CD4-positive, alpha-beta T cell treated with Interleukin-4 for 4 hours (primary cell): ENCODE data around the gene ELFN2.

ENCODE experiments used
- DNase-seq: peaks from one replicate; pipeline ENCODE4 v3.0.0-alpha.2; 2020

Gene ELFN2

GRCh38 chr22:37379085-37379484 is 48.2 kb downstream of the ELFN2 start:
- no peak for DNase-seq

DNA sequence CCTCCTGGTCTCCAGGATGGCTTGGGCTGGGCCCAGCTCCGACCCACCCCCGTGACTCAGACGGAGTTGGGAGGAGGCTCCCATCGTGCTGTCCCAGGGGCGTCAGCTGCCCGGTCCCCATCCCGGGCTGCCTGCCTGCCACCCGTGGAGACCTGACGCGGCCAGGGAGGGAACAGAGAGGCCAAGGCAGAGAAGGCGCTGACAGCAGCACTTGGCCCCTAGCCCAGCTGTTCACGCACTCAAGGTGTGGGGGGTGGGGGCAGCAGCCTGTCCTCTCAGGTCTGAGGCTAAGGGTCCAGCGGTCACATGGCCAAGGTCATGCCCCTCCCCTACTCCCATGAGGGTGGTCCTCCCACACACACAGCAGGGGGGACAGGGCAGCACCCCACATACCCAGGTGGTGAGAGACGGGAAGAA is 48.6 kb downstream of the ELFN2 start:
- DNase-seq, result no peak

- no peak for DNase-seq
These were observed 49.4 kb downstream of the ELFN2 start for GRCh38 chr22:37377927-37378326.

GRCh38 chr22:37377138-37377537 is 50.1 kb downstream of the ELFN2 start:
- no peak for DNase-seq

- no peak for DNase-seq
These were observed 50.6 kb downstream of the ELFN2 start for GRCh38 chr22:37376643-37377042.

DNA sequence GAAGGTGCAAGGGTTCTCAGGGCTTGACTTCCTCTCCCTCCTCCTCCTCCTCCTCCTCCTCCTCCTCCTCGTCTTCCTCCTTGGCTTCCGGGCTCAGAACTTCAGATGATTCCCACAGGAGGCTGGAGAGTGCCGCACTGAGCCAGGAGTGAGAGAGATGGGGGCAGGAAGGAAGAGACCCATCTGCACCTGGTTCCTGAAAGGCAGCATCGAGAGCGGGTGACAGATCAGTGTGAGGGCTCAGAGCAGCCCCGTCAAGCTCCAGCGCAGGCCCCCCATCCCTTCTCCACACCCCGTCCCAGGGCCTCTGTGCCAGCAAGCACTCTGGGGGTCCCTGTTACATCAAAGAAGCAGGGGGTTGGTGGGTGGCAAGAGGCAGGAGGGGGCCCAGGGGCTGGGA is 51.5 kb downstream of the ELFN2 start:
- no peak for DNase-seq

GRCh38 chr22:37374571-37374970 is 52.7 kb downstream of the ELFN2 start:
- DNase-seq, result no peak

- DNase-seq, result no peak
These were observed 53.8 kb downstream of the ELFN2 start for GRCh38 chr22:37373451-37373850.

GRCh38 chr22:37371911-37372310 is 55.4 kb downstream of the ELFN2 start:
- no peak for DNase-seq

DNA sequence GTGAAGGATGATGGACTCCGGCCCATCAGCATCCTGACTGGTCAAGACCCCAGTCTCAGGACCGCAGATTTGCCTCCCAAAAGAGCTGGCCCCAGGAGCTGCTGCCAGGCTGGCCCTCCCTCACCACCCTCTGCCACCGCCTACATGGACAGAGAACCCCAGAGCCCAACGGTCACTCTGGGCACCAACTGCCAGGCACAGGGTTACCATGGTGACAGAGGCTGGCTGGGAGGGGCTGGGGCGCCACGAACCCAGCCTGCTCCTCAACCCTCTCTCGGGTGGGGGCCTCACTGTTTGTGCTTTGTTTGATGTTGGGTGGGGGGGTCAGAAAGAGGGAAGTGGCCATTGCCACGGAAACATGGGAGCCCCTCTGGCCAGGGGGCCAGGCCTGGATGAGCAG is 55.8 kb downstream of the ELFN2 start:
- DNase-seq, result no peak

DNA sequence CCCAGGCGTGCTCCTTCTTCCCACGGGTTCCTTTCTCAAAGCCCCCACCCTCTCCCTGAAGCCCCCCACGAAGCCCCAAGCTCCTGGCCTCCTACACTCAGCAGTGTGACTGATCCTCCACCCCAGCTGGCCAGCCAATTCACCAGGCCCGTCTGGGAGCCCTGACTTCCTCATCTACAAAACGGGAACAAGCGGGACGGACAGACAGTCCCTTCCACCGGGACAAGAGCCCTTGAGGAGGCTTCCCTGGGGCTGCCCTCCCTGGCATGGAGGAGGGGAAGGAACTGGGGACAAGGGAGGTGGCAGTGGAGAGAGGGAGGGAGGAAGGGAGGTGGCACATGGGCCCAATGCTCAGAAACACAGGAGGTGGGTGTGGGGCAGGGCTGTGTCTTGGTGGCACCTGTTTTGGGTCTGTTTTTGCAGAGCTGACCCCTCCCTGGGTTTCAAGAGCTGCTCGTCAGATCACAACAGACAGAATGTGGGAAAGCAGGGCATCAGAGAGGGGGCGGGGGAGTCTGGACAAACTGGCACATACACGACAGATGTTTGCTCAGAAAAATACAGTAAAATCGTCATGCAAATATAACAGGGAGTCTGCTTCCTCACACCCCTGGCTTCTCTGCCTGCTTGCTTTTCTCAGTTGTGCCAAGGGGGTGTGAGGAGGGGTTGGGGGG is 56.8 kb downstream of the ELFN2 start:
- no peak for DNase-seq

DNA sequence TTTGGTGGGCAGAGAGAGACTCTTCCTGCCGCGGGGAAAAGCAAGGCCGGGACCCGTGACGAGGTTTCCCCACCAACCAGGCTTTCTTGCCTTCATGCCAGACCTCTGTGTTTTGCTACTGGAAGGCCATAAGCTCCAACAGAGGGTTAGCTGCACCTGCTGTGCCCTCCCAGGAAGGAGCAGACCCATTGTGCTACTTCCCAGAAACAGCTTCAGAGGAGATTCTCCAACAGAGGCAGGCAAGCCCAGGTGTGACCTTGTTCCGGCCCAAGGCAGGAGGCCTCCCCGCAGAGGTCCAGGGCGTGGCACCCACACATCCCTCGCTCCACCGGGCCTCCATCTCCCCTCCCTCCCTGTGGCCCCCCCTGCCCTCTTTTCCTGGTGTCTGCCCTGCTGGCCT is 57.8 kb downstream of the ELFN2 start:
- DNase-seq, result no peak

GRCh38 chr22:37368058-37368457 is 59.2 kb downstream of the ELFN2 start:
- no peak for DNase-seq

DNA sequence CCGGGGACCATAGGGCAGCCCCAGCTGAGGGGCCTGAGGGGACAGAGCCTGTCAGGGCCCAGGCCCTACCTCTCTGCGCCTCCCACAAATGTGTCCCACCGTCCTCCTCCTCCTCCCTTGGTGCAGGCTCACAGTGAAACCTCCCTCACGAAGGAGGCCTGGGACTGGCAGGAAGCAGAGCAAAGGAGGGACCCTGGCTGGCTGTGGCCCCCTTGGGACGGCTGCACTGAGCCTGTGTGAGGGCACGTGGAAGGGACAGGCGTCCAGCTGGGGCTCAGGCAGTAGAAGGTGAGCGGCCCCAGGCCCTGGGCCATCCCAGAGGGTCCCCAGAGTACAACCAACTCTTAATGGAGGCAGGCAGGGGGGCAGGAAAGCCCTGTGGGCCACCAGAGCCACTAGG is 60.7 kb downstream of the ELFN2 start:
- DNase-seq, result no peak

GRCh38 chr22:37365950-37366349 is 61.3 kb downstream of the ELFN2 start:
- no peak for DNase-seq

DNA sequence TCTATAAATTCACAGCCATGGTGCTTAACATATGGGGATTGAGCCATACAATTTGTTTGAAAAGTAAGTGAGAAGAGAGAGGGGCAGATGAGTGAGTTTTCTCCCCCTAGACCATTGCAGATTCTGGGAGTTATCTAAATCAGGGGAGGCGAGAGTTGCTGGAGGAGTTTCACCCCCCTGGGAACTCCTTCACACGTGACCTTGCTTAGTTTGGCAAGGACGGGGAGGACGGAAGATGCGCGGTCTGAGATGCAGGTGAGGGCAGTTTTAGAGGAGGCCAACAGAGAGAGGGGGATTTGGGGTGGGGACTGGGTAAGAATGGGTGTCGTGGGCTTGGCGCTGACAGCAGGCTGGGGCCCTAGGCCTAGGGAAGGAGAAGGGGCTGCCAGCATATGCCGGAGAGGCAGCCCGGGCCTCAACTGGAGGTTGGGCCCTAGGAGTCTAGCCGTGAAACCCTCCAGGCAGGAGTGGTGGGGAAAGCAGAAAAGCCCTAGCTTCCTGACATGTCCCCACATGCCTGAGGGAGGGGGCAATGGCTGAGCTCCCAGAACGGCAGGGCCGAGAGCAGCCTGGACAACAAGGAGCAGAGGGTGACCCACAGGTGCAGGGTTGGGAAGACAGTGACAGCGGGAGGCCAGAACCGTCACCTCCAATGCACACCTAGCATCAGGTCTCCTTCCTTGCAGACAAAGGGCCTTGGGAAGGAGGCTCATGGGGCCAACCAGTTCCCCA is 63.9 kb downstream of the ELFN2 start:
- no peak for DNase-seq

GRCh38 chr22:37362621-37363020 is 64.7 kb downstream of the ELFN2 start:
- DNase-seq, result no peak

GRCh38 chr22:37358917-37359316 is 68.4 kb downstream of the ELFN2 start:
- no peak for DNase-seq

GRCh38 chr22:37358386-37358785 is 68.9 kb downstream of the ELFN2 start:
- no peak for DNase-seq

DNA sequence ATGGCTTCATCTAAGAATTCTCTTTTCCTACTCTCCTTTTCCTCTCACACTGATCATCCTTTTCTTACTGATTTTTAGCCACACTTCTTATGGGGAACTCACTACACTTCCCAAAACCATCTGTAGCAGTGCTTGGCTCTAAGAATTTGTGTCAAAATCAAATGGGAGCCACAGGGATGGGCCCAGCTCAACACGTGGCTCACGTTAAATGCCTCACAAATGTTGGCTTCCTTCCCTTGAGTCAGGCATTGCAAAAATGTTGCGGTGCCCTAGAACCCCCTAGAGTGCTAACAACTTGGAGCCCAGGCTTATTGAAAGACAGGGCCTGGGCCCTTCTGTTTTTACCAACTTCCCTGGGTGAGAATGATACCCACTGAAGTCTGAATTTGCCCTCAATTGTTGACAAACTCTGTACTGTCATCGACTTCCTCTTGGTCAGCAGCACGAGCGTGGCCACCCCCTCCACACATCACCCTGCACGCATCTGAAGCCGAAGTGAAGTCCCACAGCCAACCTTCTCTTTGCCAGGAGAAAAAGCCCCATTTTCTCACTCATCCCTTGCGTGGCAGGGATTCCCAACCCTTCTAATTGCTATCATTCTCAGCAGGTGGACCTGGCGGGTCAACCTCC is 69.7 kb downstream of the ELFN2 start:
- no peak for DNase-seq

GRCh38 chr22:37356922-37357321 is 70.4 kb downstream of the ELFN2 start:
- DNase-seq, result no peak

DNA sequence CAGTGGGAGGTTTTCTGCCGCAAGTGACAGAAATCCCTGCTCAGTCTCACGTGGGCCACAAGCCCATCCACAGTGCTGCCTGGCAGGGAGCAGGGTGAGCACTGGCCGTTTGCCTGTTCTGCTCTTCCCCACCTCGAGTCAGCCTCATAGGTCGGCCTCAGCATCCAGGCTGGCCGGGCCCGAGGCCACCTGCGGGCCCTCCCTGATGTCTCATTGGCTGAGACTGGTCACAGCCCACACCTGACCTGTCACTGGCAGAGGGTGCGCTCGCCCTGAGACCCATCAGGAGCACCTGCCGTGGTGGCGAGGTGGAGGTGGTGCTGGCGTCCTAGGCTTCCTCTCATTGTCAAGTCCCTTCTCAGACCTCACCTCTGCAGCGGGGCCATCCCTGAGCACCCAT is 72.1 kb downstream of the ELFN2 start:
- no peak for DNase-seq

GRCh38 chr22:37354670-37355069 is 72.6 kb downstream of the ELFN2 start:
- DNase-seq, result no peak

DNA sequence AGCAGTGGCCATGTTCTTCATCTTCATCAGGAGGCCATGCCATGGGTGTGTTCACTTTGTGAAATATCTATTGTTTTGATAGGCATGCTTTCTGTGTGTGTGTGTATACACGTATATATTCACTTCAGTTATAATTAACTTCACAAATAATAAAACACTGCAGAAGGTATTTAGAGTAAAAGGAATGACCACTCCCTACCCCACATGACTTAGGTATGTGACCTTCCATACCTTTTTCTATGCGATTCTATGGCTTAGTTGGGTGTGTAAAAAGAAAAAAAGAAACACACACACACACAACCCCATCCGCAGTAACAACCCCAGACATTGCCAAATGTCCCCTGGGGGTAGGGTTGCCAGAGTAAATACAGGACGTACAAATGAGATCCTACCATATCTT is 73.0 kb downstream of the ELFN2 start:
- no peak for DNase-seq
